ENCODE data around the gene NUFIP2. TPM values are rescaled to one million over a fixed set of nuclear protein-coding genes. Genes with fewer than 3 reads are reported as not detected.

NUFIP2 gene
- total RNA-seq, 2 donors from 2014 or later = 14.2 to 19.7 TPM

GRCh38 chr17:29257756-29258155 is 36.2 kb downstream of the NUFIP2 start:
- 56 to 60% methylated on average over 3 of the region's 3 CpGs for WGBS, 2 donors
- no peaks in the 10 kb centered on the region for H3K9me3 ChIP-seq

GRCh38 chr17:29256735-29257466 is 37.0 kb downstream of the NUFIP2 start:
- intact Hi-C loops (cut with DNase I) = no loop called here
- 40 to 50% methylated on average over 8 of the region's 8 CpGs for WGBS, 2 donors
- H3K4me3 ChIP-seq = no peak overlapping the region

More at GRCh38 chr17:29257756-29258155, 36.2 kb downstream of the NUFIP2 start:
- peaks cover 0 to 4% of the 10 kb centered on the region in 2 donors for H3K36me3 ChIP-seq (replicated peaks in 1 of 2; ENCODE audit: insufficient read depth in 1 of 2, low read depth in 2 of 2)
- peaks cover 48% of the 10 kb centered on the region for H3K4me1 ChIP-seq
- no peak for DNase-seq
- TF ChIP-seq CTCF (IDR thresholded peaks at IDR 0.05) = no peak
- TF ChIP-seq POLR2A (IDR thresholded peaks at IDR 0.05) = no peak
- no peaks in the 10 kb centered on the region for H3K27me3 ChIP-seq
- no peak for ATAC-seq
- intact Hi-C loops (cut with DNase I) = no loop called here
- peak overlapping the region in 3 of 4 donors; percentile 24 to 78 (median 24) for H3K27ac ChIP-seq
- no peak overlapping the region for H3K4me3 ChIP-seq

GRCh38 chr17:29255926-29256522 is 37.9 kb downstream of the NUFIP2 start:
- TF ChIP-seq CTCF (IDR thresholded peaks at IDR 0.05) (no peak), POLR2A (IDR thresholded peaks at IDR 0.05) (no peak)
- peak overlapping the region in 3 of 4 donors; percentile 18 to 78 (median 60) for H3K27ac ChIP-seq
- H3K9me3 ChIP-seq = no peaks in the 10 kb centered on the region
- 78 to 79% methylated on average over 4 of the region's 4 CpGs for WGBS, 2 donors
- DNase-seq (no peak), ATAC-seq (no peak)
- peaks cover 0 to 2% of the 10 kb centered on the region in 2 donors for H3K36me3 ChIP-seq (replicated peaks in 1 of 2; ENCODE audit: insufficient read depth in 1 of 2, low read depth in 2 of 2)
- H3K27me3 ChIP-seq = no peaks in the 10 kb centered on the region
- H3K4me1 ChIP-seq = peaks cover 63% of the 10 kb centered on the region
- intact Hi-C loops (cut with DNase I) = no loop called here
- no peak overlapping the region for H3K4me3 ChIP-seq

More at GRCh38 chr17:29256735-29257466, 37.0 kb downstream of the NUFIP2 start:
- H3K27me3 ChIP-seq = no peaks in the 10 kb centered on the region
- no peak for TF ChIP-seq POLR2A (IDR thresholded peaks at IDR 0.05)
- TF ChIP-seq CTCF (IDR thresholded peaks at IDR 0.05) = no peak
- no peaks in the 10 kb centered on the region for H3K9me3 ChIP-seq
- H3K27ac ChIP-seq = peak overlapping the region in 3 of 4 donors; percentile 35 to 78 (median 53)
- DNase-seq (no peak), ATAC-seq (no peak)
- peaks cover 57% of the 10 kb centered on the region for H3K4me1 ChIP-seq
- H3K36me3 ChIP-seq (replicated peaks in 1 of 2; ENCODE audit: insufficient read depth in 1 of 2, low read depth in 2 of 2) = peaks cover 0 to 2% of the 10 kb centered on the region in 2 donors

- WGBS, 2 donors = 91 to 94% methylated on average over 2 of the region's 2 CpGs
- Histone ChIP-seq H3K36me3 (replicated peaks in 1 of 2; ENCODE audit: insufficient read depth in 1 of 2, low read depth in 2 of 2) (no peaks in the 10 kb centered on the region), H3K27me3 (no peaks in the 10 kb centered on the region), H3K4me3 (no peak overlapping the region), H3K27ac (peak overlapping the region in 1 of 4 donors; percentile 7), H3K4me1 (peaks cover 56% of the 10 kb centered on the region), H3K9me3 (no peaks in the 10 kb centered on the region)
- ATAC-seq (no peak), DNase-seq (no peak)
- intact Hi-C loops (cut with DNase I) = no loop called here
- no peak for TF ChIP-seq POLR2A (IDR thresholded peaks at IDR 0.05)
- TF ChIP-seq CTCF (IDR thresholded peaks at IDR 0.05) = no peak
Observed at GRCh38 chr17:29253037-29253436, 40.9 kb downstream of the NUFIP2 start.
